ENCODE data around the gene CDKN1A.
"Not testable (repeated sequence)": the region's sequence is repeated elsewhere in the genome, so short reads cannot be mapped to it uniquely, and the experiment has no call there.

Gene CDKN1A

GRCh38 chr6:36721369-36722140 lies 43.0 kb downstream of the CDKN1A start:
- no peak overlapping the region for H3K4me3 ChIP-seq (ENCODE audit: low read length)
- TF ChIP-seq ZNF274 (IDR thresholded peaks at IDR 0.05; ENCODE audit: low read depth, low read length), result no peak

GRCh38 chr6:36722365-36722764 lies 43.9 kb downstream of the CDKN1A start:
- no peak for TF ChIP-seq ZNF274 (IDR thresholded peaks at IDR 0.05; ENCODE audit: low read depth, low read length)
- H3K4me3 ChIP-seq (ENCODE audit: low read length), result no peak overlapping the region

GRCh38 chr6:36722879-36723278 lies 44.4 kb downstream of the CDKN1A start:
- no peak overlapping the region for H3K4me3 ChIP-seq (ENCODE audit: low read length)

GRCh38 chr6:36723992-36724391 lies 45.5 kb downstream of the CDKN1A start:
- not testable (repeated sequence) for H3K4me3 ChIP-seq (ENCODE audit: low read length)

More at GRCh38 chr6:36722879-36723278, 44.4 kb downstream of the CDKN1A start:
- no peak for TF ChIP-seq ZNF274 (IDR thresholded peaks at IDR 0.05; ENCODE audit: low read depth, low read length)

GRCh38 chr6:36724514-36725390 lies 46.2 kb downstream of the CDKN1A start:
- no peak for TF ChIP-seq ZNF274 (IDR thresholded peaks at IDR 0.05; ENCODE audit: low read depth, low read length)
- H3K4me3 ChIP-seq (ENCODE audit: low read length), result no peak overlapping the region

GRCh38 chr6:36725581-36725980 lies 47.1 kb downstream of the CDKN1A start:
- no peak for TF ChIP-seq ZNF274 (IDR thresholded peaks at IDR 0.05; ENCODE audit: low read depth, low read length)
- H3K4me3 ChIP-seq (ENCODE audit: low read length), result no peak overlapping the region

GRCh38 chr6:36727505-36728021 lies 49.0 kb downstream of the CDKN1A start:
- no peak for TF ChIP-seq ZNF274 (IDR thresholded peaks at IDR 0.05; ENCODE audit: low read depth, low read length)
- H3K4me3 ChIP-seq (ENCODE audit: low read length), result no peak overlapping the region

GRCh38 chr6:36728289-36729160 lies 50.0 kb downstream of the CDKN1A start:
- TF ChIP-seq ZNF274 (IDR thresholded peaks at IDR 0.05; ENCODE audit: low read depth, low read length), result no peak

GRCh38 chr6:36729161-36729524 lies 50.6 kb downstream of the CDKN1A start:
- no peak overlapping the region for H3K4me3 ChIP-seq (ENCODE audit: low read length)
- TF ChIP-seq ZNF274 (IDR thresholded peaks at IDR 0.05; ENCODE audit: low read depth, low read length), result no peak

More at GRCh38 chr6:36728289-36729160, 50.0 kb downstream of the CDKN1A start:
- no peak overlapping the region for H3K4me3 ChIP-seq (ENCODE audit: low read length)

- no peak for TF ChIP-seq ZNF274 (IDR thresholded peaks at IDR 0.05; ENCODE audit: low read depth, low read length)
- H3K4me3 ChIP-seq (ENCODE audit: low read length), result no peak overlapping the region
Observed at GRCh38 chr6:36730424-36731380, 52.2 kb downstream of the CDKN1A start.

- H3K4me3 ChIP-seq (ENCODE audit: low read length), result no peak overlapping the region
- TF ChIP-seq ZNF274 (IDR thresholded peaks at IDR 0.05; ENCODE audit: low read depth, low read length), result no peak
Observed at GRCh38 chr6:36731622-36732310, 53.3 kb downstream of the CDKN1A start.

- no peak for TF ChIP-seq ZNF274 (IDR thresholded peaks at IDR 0.05; ENCODE audit: low read depth, low read length)
- no peak overlapping the region for H3K4me3 ChIP-seq (ENCODE audit: low read length)
Observed at GRCh38 chr6:36733300-36733699, 54.8 kb downstream of the CDKN1A start.
